K562 (cell line): ENCODE measurements around the gene CSNK1G1. TPM values are rescaled to one million over a fixed set of nuclear protein-coding genes. Genes with fewer than 3 reads are reported as not detected.
A peak's percentile ranks its signal among the peaks of the same experiment; 100 is the strongest.

Experiments
- ATAC-seq: fragments of 200-7000 bp; cut with Tn5 transposase; 3 replicates; pipeline ENCODE4 v1.9.1; 2020; ENCODE audit warnings: moderate library complexity
- BruUV-seq: library from RNA; stranded (reverse); fragments of 400-500 nt; replicated peaks from 2 replicates; lab custom pipeline; 2021; lab: Mats Ljungman, UMichigan
- CTCF ChIA-PET: fragments of 300-600 bp; formaldehyde crosslinking; extraction: SDS; loops from one replicate; lab custom pipeline; 2021; ENCODE audit warnings: low intra/inter-chr PET ratio; lab: Yijun Ruan, JAX
- POLR2A ChIA-PET: fragments of 300-600, 350-650 bp; sonication (Branson Sonifier 250); formaldehyde crosslinking; extraction: SDS; loops from one replicate; lab custom pipeline; 2021; ENCODE audit warnings: antibody characterized with exemption, inconsistent platforms; lab: Yijun Ruan, JAX
- DNase-seq, 4 experiments: peaks; one replicate each; pipeline versions ENCODE4 v3.0.0 to v3.0.0-alpha.2; 2011 to 2018; ENCODE audit warnings: low spot score in 3 of 4, mixed read lengths in 3 of 4; ENCODE audit errors: extremely low read depth in 1 of 4
- FAIRE-seq: peaks from 2 replicates; lab custom pipeline; 2011; peaks lifted over from hg19 to GRCh38; lab: Jason Lieb, UNC
- H2AFZ ChIP-seq: 2 replicates; pipeline ENCODE4 v1.6.0; 2011; ENCODE audit warnings: low read depth, low read length, control low read depth, inconsistent platforms
- H3K27ac ChIP-seq: fragments of 200-600 bp; 3 replicates; pipeline ENCODE4 v1.8.0; 2011; ENCODE audit warnings: low read depth, mild to moderate bottlenecking, control low read depth, inconsistent platforms, low read length, moderate library complexity, mixed read lengths; ENCODE audit errors: extremely low read depth
- H3K27me3 ChIP-seq, 2 experiments: fragments of 300-600 bp in 1 of 2; 2 replicates in 1 of 2; 3 replicates in 1 of 2; pipeline versions ENCODE4 v1.6.0 to v1.8.0; 2011; ENCODE audit warnings: inconsistent platforms in 2 of 2, low read length in 2 of 2, mild to moderate bottlenecking in 1 of 2, mixed read lengths in 1 of 2, moderate library complexity in 1 of 2; ENCODE audit not compliant: control insufficient read depth in 2 of 2, insufficient read depth in 2 of 2
- H3K36me3 ChIP-seq: fragments of 300-600 bp; 3 replicates; pipeline ENCODE4 v1.8.0; 2011; ENCODE audit warnings: mild to moderate bottlenecking, low read length, inconsistent platforms; ENCODE audit not compliant: control insufficient read depth, insufficient read depth
- H3K4me1 ChIP-seq, 2 experiments: fragments of 200-600 bp in 1 of 2; replicated peaks in 1 of 2; 2 replicates in 1 of 2; 3 replicates in 1 of 2; pipeline versions ENCODE4 v1.5.1 to v1.8.0; 2011; ENCODE audit warnings: inconsistent platforms in 2 of 2, low read length in 2 of 2, mild to moderate bottlenecking in 1 of 2, mixed read lengths in 1 of 2, moderate library complexity in 1 of 2; ENCODE audit not compliant: control insufficient read depth in 2 of 2, insufficient read depth in 2 of 2
- H3K4me2 ChIP-seq: 2 replicates; pipeline ENCODE4 v1.6.1; 2011; ENCODE audit warnings: low read length, control low read depth, inconsistent platforms, mixed read lengths; ENCODE audit not compliant: insufficient read depth
- H3K4me3 ChIP-seq: fragments of 200-600 bp; sonication (generic), shearing (Covaris generic); 2 replicates; pipeline ENCODE4 v1.5.1; 2016; ENCODE audit warnings: control low read depth, inconsistent platforms
- H3K79me2 ChIP-seq: fragments of 200-600 bp; 3 replicates; pipeline ENCODE4 v1.8.0; 2011; ENCODE audit warnings: low read length, inconsistent platforms; ENCODE audit not compliant: control insufficient read depth, insufficient read depth
- H3K9ac ChIP-seq, 2 experiments: 2 replicates each; pipeline versions ENCODE4 v1.6.0 to v1.6.1; 2011; ENCODE audit warnings: low read depth in 2 of 2, low read length in 2 of 2, control low read depth in 1 of 2, inconsistent platforms in 1 of 2, mild to moderate bottlenecking in 1 of 2, mixed read lengths in 1 of 2; ENCODE audit not compliant: insufficient read depth in 1 of 2
- H3K9me1 ChIP-seq: one replicate; pipeline ENCODE4 v1.6.0; 2011; ENCODE audit warnings: inconsistent platforms, mild to moderate bottlenecking, low read length, moderate library complexity; ENCODE audit not compliant: control insufficient read depth, insufficient read depth
- H3K9me3 ChIP-seq: replicated peaks from 2 replicates; pipeline ENCODE4 v1.5.1; 2011; ENCODE audit warnings: low read depth, low read length, inconsistent platforms; ENCODE audit not compliant: control insufficient read depth, insufficient read depth
- H4K20me1 ChIP-seq: replicated peaks from 2 replicates; pipeline ENCODE4 v1.6.1; 2011; ENCODE audit warnings: low read length, inconsistent platforms, mixed read lengths; ENCODE audit not compliant: control insufficient read depth, insufficient read depth
- CEBPZ ChIP-seq: fragments of 150-350 bp; IDR thresholded peaks from 2 replicates; pipeline ENCODE4 v1.6.1; 2014; ENCODE audit warnings: low read depth, mild to moderate bottlenecking, low read length, borderline replicate concordance
- HCFC1 ChIP-seq: IDR thresholded peaks from 2 replicates; pipeline ENCODE4 v1.6.1; 2012; ENCODE audit warnings: low read depth, low read length, improper control_type of control experiment
- MYBL2 ChIP-seq, 2 experiments: fragments of 450-650 bp in 1 of 2; sonication (generic) in 1 of 2; formaldehyde crosslinking in 1 of 2; IDR thresholded peaks; 2 replicates each; pipeline versions ENCODE4 v1.6.1 to v1.8.1; 2017 to 2022; ENCODE audit warnings: borderline replicate concordance in 1 of 2, inconsistent platforms in 1 of 2, low read depth in 1 of 2, mild to moderate bottlenecking in 1 of 2, missing genetic modification reagents in 1 of 2, moderate library complexity in 1 of 2
- NFXL1 ChIP-seq: fragments of 450-650 bp; formaldehyde crosslinking; IDR thresholded peaks from 2 replicates; pipeline ENCODE4 v1.4.0; 2021; ENCODE audit warnings: mild to moderate bottlenecking
- SIN3A ChIP-seq, 2 experiments: fragments of 150-350 bp in 1 of 2; IDR thresholded peaks; 2 replicates each; pipeline ENCODE4 v1.6.1; 2011 to 2016; ENCODE audit warnings: borderline replicate concordance in 2 of 2, low read depth in 2 of 2, low read length in 2 of 2, mild to moderate bottlenecking in 2 of 2, moderate library complexity in 2 of 2; ENCODE audit not compliant: control insufficient read depth in 1 of 2
- SIRT6 ChIP-seq: IDR thresholded peaks from one replicate; pipeline ENCODE4 v1.6.1; 2012; ENCODE audit warnings: low read depth, mild to moderate bottlenecking, control low read depth, inconsistent platforms, low read length, moderate library complexity
- VEZF1 ChIP-seq: fragments of 200-800 bp; sonication (Bioruptor generic); IDR thresholded peaks from 2 replicates; pipeline ENCODE4 v1.6.1; 2017; ENCODE audit warnings: missing genetic modification characterization, missing compliant biosample characterization
- WGBS: fragments of 100-300 bp; shearing (Covaris generic); methylation state at CpG from one replicate; pipeline ENCODE4 v1.1.6; 2016; ENCODE audit warnings: low coverage, mixed read lengths; ENCODE audit not compliant: insufficient coverage; ENCODE audit errors: missing lambda C conversion rate; 5-methylcytosine and 5-hydroxymethylcytosine counted together
- in situ Hi-C: fragments of 300-500 bp; cut with MboI; formaldehyde crosslinking; loops from 4 replicates; pipeline ENCODE4 v1.15.0; 2018; ENCODE audit warnings: inconsistent platforms, mixed read lengths
- intact Hi-C: fragments of 100-400 bp; cut with micrococcal nuclease; formaldehyde crosslinking; loops from 2 replicates; pipeline ENCODE4 v1.14.2; 2022
- polyA plus RNA-seq, 8 experiments: library from polyadenylated mRNA; depleted of rRNA in 4 of 8; stranded (reverse) in 5 of 8; unstranded in 3 of 8; fragments of >200 nt; fragmentation: Nextera tagmentation in 2 of 8; fragmentation: Illumina TruSeq in 1 of 8; extraction: Ambion mirVana in 2 of 8; extraction: Trizol in 1 of 8; gene quantifications; 2 replicates each; pipeline versions ENCODE4 v1.2.1 to v1.2.3, GENCODE V29; 2011 to 2014; ENCODE audit warnings: inconsistent platforms in 1 of 8, missing spikeins in 1 of 8
- total RNA-seq, 7 experiments: library from RNA; depleted of rRNA in 6 of 7; stranded (reverse); fragments of >200 nt in 6 of 7; fragmentation: Illumina TruSeq in 2 of 7; extraction: Trizol in 2 of 7; gene quantifications; 2 replicates each; pipeline versions ENCODE4 v1.2.1 to v1.2.3, GENCODE V29; 2011 to 2021; ENCODE audit warnings: low replicate concordance in 1 of 7

The CSNK1G1 gene
- total and polyA plus RNA-seq, 9 of the 15 experiments (the other 6 are each of a cell fraction or from before 2014, with no cell fraction given): 4.5 to 18.5 (median 9.5) TPM

GRCh38 chr15:64381000-64381751, 25.2 kb upstream of the CSNK1G1 start, which contains the start of gene PCLAF:
PCLAF (minus strand) TSS chr15:64381441; CDS start chr15:64381371, 70 bp downstream.
- Histone ChIP-seq H3K4me3 (peak within 1 kb of the TSS; percentile 74), H3K9me3 (no peaks in the 10 kb centered on the region), H4K20me1 (0 out of 2 replicates have a peak, but pooled peaks cover 3% of the 10 kb centered on the region), H3K4me1 (peaks cover 5 to 12% of the 10 kb centered on the region in 2 experiments; a peak in 4 of 5 replicates), H3K27me3 (no peaks in the 10 kb centered on the region), H3K27ac (peak within 1 kb of the TSS; percentile 75), H3K79me2 (peaks cover 44% of the 10 kb centered on the region), H3K36me3 (peaks cover 28% of the 10 kb centered on the region; the same call in 2 of the 3 replicates), H3K4me2 (peak within 1 kb of the TSS; percentile 95), H3K9me1 (no peaks in the 10 kb centered on the region), H2AFZ (peak within 1 kb of the TSS; percentile 77), H3K9ac (peak within 1 kb of the TSS; percentile 90 to 91)
- under 1% methylated on average over 38 of the region's 38 CpGs for WGBS
- POLR2A ChIA-PET: interaction anchor here (0.5 to 3.3 kb wide), 12 partner anchors 8 to 868 kb away, joined by 3 to 29 read pairs (median 4); no protein-coding TSS in a partner anchor
- DNase-seq (peak; percentile 81 to 99 (median 90)), FAIRE-seq (peak; percentile 98), ATAC-seq (peak; percentile 99)
- BruUV-seq: TSS peak; percentile 70
- intact Hi-C loops (no loop called here), in situ Hi-C loops (no loop called here)
- CTCF ChIA-PET: interaction anchor here (0.6 kb wide), 1 partner anchor 31 kb away, joined by 4 read pairs; no protein-coding TSS in a partner anchor
- TF ChIP-seq SIN3A (IDR thresholded peaks at IDR 0.05; ENCODE audit: borderline replicate concordance in 2 of 2, control insufficient read depth in 1 of 2, low read depth in 2 of 2, low read length in 2 of 2) (peak in 1 of 2 experiments; percentile 54; a peak in 2 of 4 replicates), VEZF1 (CRISPR knock-in tag) (peak; percentile 68), SIRT6 (no peak), CEBPZ (0 out of 2 replicates have a peak, but pooled peaks have one; percentile 30), HCFC1 (peak; percentile 27; the same call in 1 of the 2 replicates), MYBL2 (IDR thresholded peaks at IDR 0.05; ENCODE audit: low read depth) (peak; percentile 48; the same call in 1 of the 2 replicates), MYBL2 (CRISPR knock-in tag; IDR thresholded peaks at IDR 0.05; ENCODE audit: borderline replicate concordance) (no peak), NFXL1 (CRISPR knock-in tag) (no peak)
